Kidney (tissue), 14 donors: ENCODE results near the gene TRIO. TPM values are rescaled to one million over a fixed set of nuclear protein-coding genes. Genes with fewer than 3 reads are reported as not detected.

Source experiments
- DNase-seq, 5 donors: peaks; one replicate each; pipeline ENCODE4 v3.0.0-alpha.2; 2013 to 2020
- FAIRE-seq: peaks from 2 replicates; lab custom pipeline; 2012; peaks lifted over from hg19 to GRCh38; lab: Jason Lieb, UNC
- H3K27ac ChIP-seq, 2 donors: one replicate each; pipeline ENCODE4 v1.7.0; 2013; ENCODE audit warnings: low read depth in 2 of 2, low read length in 2 of 2, inconsistent platforms in 1 of 2
- H3K27me3 ChIP-seq: one replicate; pipeline ENCODE4 v1.7.1; 2013; ENCODE audit warnings: low read length, inconsistent platforms; ENCODE audit not compliant: control insufficient read depth, insufficient read depth
- H3K36me3 ChIP-seq, 3 donors: one replicate each; pipeline versions ENCODE4 v1.7.0 to v1.7.1; 2013; ENCODE audit warnings: low read length in 3 of 3, control low read depth in 1 of 3, inconsistent platforms in 1 of 3; ENCODE audit not compliant: insufficient read depth in 3 of 3, control insufficient read depth in 2 of 3
- H3K4me1 ChIP-seq, 3 donors: one replicate each; pipeline versions ENCODE4 v1.7.0 to v1.7.1; 2013; ENCODE audit warnings: low read length in 3 of 3, inconsistent platforms in 1 of 3, low read depth in 1 of 3; ENCODE audit not compliant: control insufficient read depth in 2 of 3, insufficient read depth in 2 of 3
- H3K4me3 ChIP-seq, 3 donors: one replicate each; pipeline versions ENCODE4 v1.7.0 to v1.8.1; 2013; ENCODE audit warnings: low read length in 3 of 3, control low read depth in 1 of 3, inconsistent platforms in 1 of 3
- H3K9ac ChIP-seq, 3 donors: one replicate each; pipeline versions ENCODE4 v1.7.0 to v1.7.1; 2013; ENCODE audit warnings: low read length in 3 of 3, control low read depth in 1 of 3, inconsistent platforms in 1 of 3
- H3K9me3 ChIP-seq, 3 donors: one replicate each; pipeline versions ENCODE4 v1.7.0 to v1.7.1; 2013; ENCODE audit warnings: low read length in 3 of 3, control low read depth in 1 of 3, inconsistent platforms in 1 of 3; ENCODE audit not compliant: control insufficient read depth in 2 of 3, insufficient read depth in 1 of 3
- intact Hi-C: fragments of 100-400 bp; cut with DNase I; formaldehyde crosslinking; loops from one replicate; pipeline ENCODE4 v1.11.1; 2022
- polyA plus RNA-seq: library from polyadenylated mRNA; stranded (reverse); fragments of 350-450 nt; fragmentation: Illumina TruSeq; extraction: RNeasy Lipid Tissue Mini Kit (QIAGEN cat#74804); gene quantifications from one replicate; pipeline ENCODE4 v1.2.3, GENCODE V29; 2014; ENCODE audit warnings: low read depth, low replicate concordance; ENCODE audit not compliant: insufficient read depth
- total RNA-seq: library from RNA; stranded (reverse); fragmentation: NEBNext Ultra II Directional; extraction: Animal tissue kit (Norgen Biotek cat#: 25700); gene quantifications from one replicate; pipeline ENCODE4 v1.2.1, GENCODE V29; 2021
- TF ChIP-seq, protein P1 (sequence below): IDR thresholded peaks from 3 replicates; pipeline ENCODE4 v1.5.1; 2012; ENCODE audit warnings: mild to moderate bottlenecking, moderate library complexity, borderline replicate concordance; ENCODE audit not compliant: insufficient read depth; ENCODE audit errors: extremely low read depth
- donor health status: control.
- donor health status: control.
- donor health status: control.
- donor health status: control.
- donor health status: control.
- donor health status: DM: yes; HTN: yes; CAD: no.
- donor health status: Normal renal cell carcinoma (clear cell type).

TRIO gene
- total and polyA plus RNA-seq, 2 donors from 2014 or later = 9.5 to 149 TPM

DNA sequence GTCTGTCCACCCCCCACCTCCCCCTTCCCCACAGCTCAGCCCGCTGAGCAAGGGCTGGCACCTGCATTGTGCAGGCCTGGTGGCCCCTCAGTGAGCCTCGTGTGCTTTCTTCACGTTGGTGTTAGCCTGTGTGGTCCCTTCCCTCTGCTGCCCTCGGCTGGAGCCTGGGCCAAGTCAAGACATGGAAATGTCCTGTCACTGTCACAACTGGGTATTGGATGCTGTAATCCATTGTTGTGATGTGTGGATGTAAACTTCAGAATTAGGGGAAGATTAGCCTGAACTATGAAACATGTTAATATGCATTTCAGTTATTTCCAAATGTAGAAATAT is 103.9 kb downstream of the TRIO start:
- intact Hi-C loops = no loop called here
- no peak overlapping the region for H3K4me3 ChIP-seq
- H3K9me3 ChIP-seq = no peaks in the 10 kb centered on the region
- no peak overlapping the region for H3K27ac ChIP-seq
- no peak overlapping the region for H3K9ac ChIP-seq
- DNase-seq (no peak), FAIRE-seq (no peak)
- TF ChIP-seq, protein P1, sequence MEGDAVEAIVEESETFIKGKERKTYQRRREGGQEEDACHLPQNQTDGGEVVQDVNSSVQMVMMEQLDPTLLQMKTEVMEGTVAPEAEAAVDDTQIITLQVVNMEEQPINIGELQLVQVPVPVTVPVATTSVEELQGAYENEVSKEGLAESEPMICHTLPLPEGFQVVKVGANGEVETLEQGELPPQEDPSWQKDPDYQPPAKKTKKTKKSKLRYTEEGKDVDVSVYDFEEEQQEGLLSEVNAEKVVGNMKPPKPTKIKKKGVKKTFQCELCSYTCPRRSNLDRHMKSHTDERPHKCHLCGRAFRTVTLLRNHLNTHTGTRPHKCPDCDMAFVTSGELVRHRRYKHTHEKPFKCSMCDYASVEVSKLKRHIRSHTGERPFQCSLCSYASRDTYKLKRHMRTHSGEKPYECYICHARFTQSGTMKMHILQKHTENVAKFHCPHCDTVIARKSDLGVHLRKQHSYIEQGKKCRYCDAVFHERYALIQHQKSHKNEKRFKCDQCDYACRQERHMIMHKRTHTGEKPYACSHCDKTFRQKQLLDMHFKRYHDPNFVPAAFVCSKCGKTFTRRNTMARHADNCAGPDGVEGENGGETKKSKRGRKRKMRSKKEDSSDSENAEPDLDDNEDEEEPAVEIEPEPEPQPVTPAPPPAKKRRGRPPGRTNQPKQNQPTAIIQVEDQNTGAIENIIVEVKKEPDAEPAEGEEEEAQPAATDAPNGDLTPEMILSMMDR = no peak
- peaks cover 4 to 19% (median 6%) of the 10 kb centered on the region in 3 donors for H3K4me1 ChIP-seq
- H3K27me3 ChIP-seq = no peaks in the 10 kb centered on the region
- H3K36me3 ChIP-seq = no peaks in the 10 kb centered on the region

DNA sequence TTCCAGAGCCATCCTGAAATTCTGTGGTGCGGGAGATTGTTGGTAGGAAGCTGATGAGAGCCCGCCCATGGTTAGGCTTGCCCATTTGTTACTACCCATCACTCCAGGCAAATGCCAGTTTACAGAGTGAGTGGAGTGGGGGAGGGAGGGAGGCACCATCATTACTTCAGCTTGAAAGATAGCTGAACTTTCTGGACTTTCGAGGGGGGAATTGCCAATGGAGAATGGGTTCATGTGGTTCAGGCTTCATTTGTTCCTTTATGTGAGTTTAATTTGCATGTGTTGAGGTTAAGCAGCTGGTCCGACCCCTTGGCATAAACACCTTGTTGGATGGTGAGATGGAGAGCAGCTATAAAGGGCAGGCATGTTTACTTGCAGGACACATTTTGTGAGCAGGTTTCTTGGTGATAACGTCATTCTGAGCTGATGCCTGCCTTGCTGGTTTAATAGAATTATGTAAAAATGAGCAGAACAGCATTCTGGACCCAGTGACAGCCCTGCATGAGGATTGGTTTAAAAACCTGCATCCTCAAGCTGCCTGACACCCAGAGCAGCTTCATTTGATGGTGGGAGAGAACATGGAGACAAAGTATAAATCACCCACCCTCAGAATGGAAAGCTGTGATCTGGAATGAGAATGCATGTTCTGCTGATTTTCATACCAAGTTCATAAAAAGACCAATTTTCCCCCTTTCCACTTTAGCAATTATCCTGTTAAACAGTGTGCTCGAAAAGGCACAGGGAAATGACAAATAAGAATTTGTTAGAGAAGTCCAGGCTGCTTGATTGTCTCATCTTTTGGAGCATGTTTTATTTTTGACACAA is 106.3 kb downstream of the TRIO start:
- H3K4me1 ChIP-seq = peaks cover 4 to 21% (median 6%) of the 10 kb centered on the region in 3 donors
- H3K36me3 ChIP-seq = no peaks in the 10 kb centered on the region
- H3K9ac ChIP-seq = peak overlapping the region in 1 of 3 donors; percentile 48
- no peak for FAIRE-seq
- H3K27ac ChIP-seq = no peak overlapping the region
- intact Hi-C loops = no loop called here
- H3K9me3 ChIP-seq = no peaks in the 10 kb centered on the region
- TF ChIP-seq, protein P1 = no peak
- peak overlapping the region; percentile 28 to 52 (median 43) for H3K4me3 ChIP-seq
- DNase-seq = no peak
- no peaks in the 10 kb centered on the region for H3K27me3 ChIP-seq

GRCh38 chr5:14250084-14250695 is 107.0 kb downstream of the TRIO start:
- peaks cover 4 to 17% (median 6%) of the 10 kb centered on the region in 3 donors for H3K4me1 ChIP-seq
- no peaks in the 10 kb centered on the region for H3K27me3 ChIP-seq
- no peaks in the 10 kb centered on the region for H3K36me3 ChIP-seq
- H3K4me3 ChIP-seq = peak overlapping the region; percentile 28 to 52 (median 43)
- H3K27ac ChIP-seq = no peak overlapping the region
- intact Hi-C loops = no loop called here
- no peaks in the 10 kb centered on the region for H3K9me3 ChIP-seq
- FAIRE-seq = no peak
- peak overlapping the region in 1 of 3 donors; percentile 48 for H3K9ac ChIP-seq
- peak; percentile 88 to 95 (median 91) for DNase-seq
- TF ChIP-seq, protein P1 = no peak
